A549 (cell line): Measurements from ENCODE around the gene SCYGR1.

Experiments used
- CHD2 ChIP-seq: fragments of 150-350 bp; IDR thresholded peaks from 2 replicates; pipeline ENCODE4 v1.6.1; 2014; ENCODE audit warnings: low read length; ENCODE audit not compliant: partially characterized antibody
- CTCF ChIP-seq: fragments of >200 bp; sonication (Bioruptor Twin); formaldehyde crosslinking; IDR thresholded peaks from 3 replicates; pipeline ENCODE4 v1.5.1; 2016
- GATA3 ChIP-seq: IDR thresholded peaks from 2 replicates; pipeline ENCODE4 v1.6.1; 2012; ENCODE audit warnings: borderline replicate concordance
- JUN ChIP-seq, 2 experiments: fragments of >200 bp; sonication (Bioruptor Twin); formaldehyde crosslinking; IDR thresholded peaks; 2 replicates in 1 of 2; 3 replicates in 1 of 2; pipeline ENCODE4 v1.6.1; 2016 to 2017
- POLR2A ChIP-seq: IDR thresholded peaks from 2 replicates; pipeline ENCODE4 v1.6.1; 2012; ENCODE audit warnings: mild to moderate bottlenecking, low read length
- TF ChIP-seq, protein P1 (sequence below): IDR thresholded peaks from 2 replicates; pipeline ENCODE4 v1.6.1; 2012

GRCh38 chr2:227404585-227405271, 17.0 kb upstream of the SCYGR1 start:
- TF ChIP-seq JUN (IDR thresholded peaks at IDR 0.05) (no peak), CTCF (no peak), CHD2 (no peak), POLR2A (no peak), GATA3 (no peak)
- TF ChIP-seq, protein P1, sequence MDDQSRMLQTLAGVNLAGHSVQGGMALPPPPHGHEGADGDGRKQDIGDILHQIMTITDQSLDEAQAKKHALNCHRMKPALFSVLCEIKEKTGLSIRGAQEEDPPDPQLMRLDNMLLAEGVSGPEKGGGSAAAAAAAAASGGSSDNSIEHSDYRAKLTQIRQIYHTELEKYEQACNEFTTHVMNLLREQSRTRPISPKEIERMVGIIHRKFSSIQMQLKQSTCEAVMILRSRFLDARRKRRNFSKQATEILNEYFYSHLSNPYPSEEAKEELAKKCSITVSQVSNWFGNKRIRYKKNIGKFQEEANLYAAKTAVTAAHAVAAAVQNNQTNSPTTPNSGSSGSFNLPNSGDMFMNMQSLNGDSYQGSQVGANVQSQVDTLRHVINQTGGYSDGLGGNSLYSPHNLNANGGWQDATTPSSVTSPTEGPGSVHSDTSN = no peak
